Measurements from ENCODE around the gene IFNG-AS1.

GRCh38 chr12:68011206-68011881 is 22.1 kb downstream of the IFNG-AS1 start:
- TF ChIP-seq CTCF (conservative IDR thresholded peaks at IDR 0.05; ENCODE audit: low read length) (no peak), EZH2phosphoT487 (IDR thresholded peaks at IDR 0.05; ENCODE audit: borderline replicate concordance, low read depth, low read length) (no peak)

Measured in OCI-LY7 (cell line).